ENCODE results near the gene CREB1.
"Not testable (repeated sequence)": the region's sequence is repeated elsewhere in the genome, so short reads cannot be mapped to it uniquely, and the experiment has no call there.

CREB1 gene

DNA sequence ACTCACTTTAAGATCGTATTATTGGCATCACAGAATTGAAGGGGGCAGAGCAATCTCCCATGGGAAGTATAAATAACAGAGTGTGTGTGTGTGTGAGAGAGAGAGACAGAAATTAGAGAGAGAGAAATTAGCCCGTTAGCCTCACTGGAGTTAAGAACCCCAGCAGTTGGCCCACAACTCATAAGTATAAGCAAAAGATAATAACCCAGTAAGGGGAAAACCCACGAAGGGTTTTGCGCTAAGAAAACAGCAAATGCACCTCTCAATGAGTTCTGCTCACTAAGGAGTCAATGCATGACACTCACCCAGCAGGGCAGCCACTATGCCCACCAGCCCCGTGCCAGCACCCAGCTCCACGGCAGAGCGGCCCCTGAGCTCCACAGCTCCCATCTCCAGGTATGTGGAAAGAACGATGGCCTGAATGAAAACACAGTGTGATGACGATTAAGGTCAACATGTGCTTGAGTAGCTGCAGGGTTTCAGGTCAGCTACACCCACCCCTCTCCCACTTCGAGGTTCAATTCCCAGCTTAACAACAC is 91.8 kb downstream of the CREB1 start:
- no peak for DNase-seq

DNA sequence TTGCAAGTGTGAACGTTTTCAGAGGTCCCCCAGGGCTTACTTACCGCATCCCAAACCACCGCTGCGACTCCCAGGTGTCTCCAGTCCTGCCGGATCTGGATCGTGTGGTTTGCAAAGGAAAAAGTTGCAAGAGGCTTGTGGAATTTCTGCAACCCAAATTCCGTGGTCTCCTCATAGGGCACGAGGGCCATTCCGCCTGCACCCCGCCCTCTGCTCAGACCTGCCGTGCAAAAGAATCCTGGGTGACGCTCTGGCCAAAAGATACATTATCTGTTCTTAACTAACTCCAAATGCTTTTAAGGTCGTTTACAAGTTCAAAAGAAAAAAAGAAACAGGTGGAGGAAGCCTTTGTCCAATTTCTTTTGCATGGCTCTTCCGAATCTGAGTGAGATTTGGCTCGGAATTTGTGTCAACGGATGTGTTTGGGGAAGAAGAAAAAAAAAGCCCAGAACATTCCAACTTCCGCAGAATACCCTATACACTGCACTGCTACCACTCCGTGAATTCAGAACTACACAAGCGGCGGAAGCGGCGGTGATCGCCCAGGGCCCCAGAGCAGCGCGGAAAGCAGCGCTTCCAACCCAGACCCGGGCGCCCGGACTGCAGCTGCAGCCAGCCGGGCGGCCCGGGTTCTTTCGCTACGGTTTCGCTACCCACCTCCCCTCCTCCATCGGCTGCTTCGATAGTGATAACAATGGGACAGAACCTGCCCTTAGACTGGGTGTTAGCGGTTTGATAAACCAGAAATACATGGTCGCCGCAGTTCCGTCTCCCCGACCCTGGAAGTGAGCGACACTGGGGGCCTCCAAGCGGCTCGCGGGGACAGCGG is 94.6 kb downstream of the CREB1 start:
- peak; percentile 48 for DNase-seq

DNA sequence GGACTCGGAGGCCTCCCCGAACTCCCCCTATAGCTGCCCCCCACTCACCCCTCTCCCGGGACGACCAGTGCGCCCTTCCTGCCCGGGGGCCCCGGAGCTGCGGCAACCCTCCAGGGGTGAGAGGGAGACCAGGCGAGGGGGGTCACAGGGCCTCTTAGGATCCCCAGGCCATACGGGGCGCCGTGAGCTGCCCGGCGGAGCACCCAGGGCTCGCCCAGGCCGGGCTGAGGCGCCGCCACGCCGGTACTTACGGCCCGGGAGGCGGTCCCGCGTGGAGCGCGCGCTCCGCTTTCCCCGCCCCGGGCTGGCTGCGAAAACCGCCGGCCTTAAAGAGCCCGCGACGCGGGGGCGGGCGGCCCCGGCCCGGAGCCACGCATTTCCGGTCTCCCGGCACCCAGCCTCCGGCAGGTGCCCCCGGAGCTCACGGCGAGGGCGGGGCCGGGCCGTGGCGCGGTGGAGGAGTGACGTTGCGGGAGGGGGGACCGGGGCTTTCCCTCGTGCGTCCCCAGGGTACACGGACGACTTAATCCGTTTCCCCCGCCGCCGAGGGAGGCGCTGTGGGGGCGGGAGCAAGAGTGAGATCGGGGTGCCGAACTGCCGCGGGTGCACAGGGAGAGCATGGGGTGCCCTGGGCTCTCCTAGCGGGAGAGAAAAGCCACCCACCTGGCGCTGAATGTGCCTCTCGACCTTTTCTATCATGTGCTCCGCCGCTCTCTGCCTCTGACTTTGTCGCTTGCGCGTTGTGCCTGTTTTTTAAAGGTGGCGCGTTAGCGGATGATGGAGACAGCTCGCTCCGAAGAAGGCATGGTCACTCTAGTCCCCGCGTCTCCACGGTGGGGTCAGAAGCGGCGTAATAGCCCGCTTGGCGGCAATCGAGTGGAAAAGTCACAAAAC is 95.5 kb downstream of the CREB1 start, which contains the start of gene METTL21A:
Gene METTL21A, minus strand, starts transcription at position 381 of the 894 bp plus-strand sequence. CDS start 1,019 bp downstream, outside the sequence.
- peak; percentile 95 for DNase-seq

DNA sequence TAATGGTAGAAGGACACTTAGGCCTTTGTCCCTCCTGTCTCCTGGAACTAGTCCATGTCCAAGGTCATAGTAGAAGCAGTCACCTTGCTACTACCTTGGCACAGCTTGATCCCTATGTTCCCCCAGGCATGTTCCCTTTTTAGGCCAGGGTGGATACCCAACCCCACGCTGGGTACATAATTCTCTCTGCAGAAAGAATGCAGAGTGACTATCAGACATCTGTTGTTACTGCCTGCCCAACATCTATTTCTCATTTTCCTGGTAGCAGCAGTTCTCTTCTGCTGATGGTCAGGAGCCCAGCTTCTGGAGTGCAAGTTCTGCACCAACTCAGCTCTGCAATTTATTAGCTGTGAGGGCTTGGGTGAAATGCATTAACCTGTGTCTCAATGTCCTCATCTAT is 99.8 kb downstream of the CREB1 start:
- no peak for DNase-seq

DNA sequence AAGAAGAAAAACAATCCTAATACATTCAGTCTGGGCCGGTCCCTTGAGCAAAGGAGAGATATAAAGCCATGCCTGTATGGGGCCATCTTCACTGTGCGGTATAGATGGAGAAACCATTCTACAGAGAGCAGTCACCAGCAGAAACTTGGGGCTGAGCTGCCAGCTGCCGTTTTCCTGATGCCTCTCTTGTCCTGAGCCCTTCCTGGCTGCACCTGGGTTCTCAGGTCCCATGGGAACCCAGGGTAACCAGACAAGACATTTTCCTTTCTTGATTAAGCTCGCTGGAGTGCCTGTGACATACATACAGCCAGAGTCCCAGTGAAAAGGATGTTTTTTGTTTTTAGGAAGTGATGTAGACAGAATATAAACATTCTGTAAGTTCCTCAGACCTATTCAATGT is 100.7 kb downstream of the CREB1 start:
- no peak for DNase-seq

DNA sequence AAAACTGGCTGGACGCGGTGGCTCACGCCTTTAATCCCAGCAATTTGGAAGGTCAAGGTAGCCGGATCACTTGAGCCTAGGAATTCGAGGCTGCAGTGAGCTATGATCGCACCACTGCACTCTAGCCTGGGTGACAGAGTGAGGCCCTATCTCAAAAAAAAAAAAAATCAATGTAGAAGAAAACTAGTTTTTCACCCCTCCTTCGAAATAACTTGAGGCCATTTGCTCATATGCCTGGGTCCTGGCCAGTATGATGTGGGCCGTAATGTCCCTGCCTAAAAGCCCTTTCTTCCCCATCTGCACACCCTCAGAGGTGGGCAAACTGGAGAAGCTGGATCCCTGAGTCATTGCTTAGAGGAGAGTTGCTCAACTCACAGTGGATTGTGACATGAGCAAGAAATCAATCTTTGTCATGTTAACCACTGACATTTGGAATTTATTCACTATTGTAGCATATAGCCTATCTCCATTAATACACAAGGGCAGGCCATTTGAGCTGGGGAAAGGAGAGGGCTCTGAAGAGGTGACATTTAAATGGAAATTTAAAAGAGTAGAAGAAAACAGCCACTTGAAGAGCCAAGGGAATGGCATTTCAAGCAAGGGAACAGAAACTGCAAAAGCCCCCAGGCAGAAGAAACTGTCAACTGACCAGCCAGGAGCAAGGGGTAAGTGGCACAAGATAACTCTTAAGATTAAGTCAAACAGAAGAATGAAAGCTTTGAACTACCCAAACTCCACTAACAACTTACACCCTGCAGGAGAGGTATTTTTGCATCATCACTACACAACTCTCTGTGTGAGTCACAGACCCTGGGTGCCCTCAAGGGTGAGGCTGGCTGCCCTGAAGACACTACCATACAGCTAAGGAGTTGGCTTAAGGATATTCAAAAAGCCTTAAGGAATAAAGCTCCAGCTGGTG is 103.1 kb downstream of the CREB1 start:
- DNase-seq, result no peak

DNA sequence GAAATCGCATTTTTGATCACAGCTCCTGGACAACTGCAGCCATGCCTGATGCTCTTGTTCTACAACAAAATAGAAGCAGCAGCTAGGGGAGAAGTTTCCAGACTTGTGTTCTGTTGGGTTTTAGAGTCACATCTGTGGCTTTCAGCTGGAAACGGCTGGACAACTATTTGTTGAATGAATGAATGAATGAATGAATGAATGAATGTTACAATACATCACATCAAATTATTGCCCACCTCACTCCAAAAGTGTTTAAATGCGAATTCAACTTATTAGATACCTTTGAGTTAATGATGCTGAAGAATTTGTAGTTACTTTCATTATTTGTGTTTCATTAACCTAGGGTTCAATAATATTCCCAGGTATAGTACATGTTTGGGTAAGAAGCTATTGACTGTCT is 103.9 kb downstream of the CREB1 start:
- DNase-seq, result no peak

DNA sequence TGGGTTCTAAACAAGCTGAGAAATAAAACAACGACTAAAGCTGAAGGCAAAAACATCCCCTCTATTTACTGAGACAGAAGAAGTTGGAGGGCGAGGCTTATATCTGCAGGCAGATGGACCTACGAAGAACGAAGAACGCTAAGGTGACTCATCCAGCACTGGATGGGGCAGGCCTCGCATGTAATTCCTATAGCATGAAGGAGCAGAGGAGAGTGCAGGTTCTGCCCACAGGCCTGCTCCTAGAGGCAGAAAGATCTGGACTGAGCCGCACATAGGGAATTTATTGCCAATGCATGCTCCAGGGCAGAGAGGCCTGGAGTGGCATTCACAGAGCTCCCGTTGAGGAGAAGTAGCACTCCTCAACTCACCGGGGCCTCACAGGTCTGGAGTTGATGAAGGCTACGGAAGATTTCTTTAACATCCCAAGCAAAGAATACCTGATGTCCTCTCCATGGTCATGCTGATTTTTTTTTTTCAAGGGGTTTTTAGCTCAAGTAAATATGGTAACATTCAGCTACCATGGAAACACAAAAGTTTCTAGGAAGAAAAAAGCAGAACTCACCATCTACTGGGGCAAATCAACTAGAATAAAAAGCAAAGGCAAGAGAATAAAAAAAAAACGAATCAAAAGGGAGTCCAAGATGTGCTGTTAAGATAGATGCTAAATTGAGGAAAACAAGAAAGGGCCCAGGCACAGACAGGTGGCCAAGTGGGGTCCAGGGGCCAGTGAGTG is 105.9 kb downstream of the CREB1 start:
- no peak for DNase-seq

DNA sequence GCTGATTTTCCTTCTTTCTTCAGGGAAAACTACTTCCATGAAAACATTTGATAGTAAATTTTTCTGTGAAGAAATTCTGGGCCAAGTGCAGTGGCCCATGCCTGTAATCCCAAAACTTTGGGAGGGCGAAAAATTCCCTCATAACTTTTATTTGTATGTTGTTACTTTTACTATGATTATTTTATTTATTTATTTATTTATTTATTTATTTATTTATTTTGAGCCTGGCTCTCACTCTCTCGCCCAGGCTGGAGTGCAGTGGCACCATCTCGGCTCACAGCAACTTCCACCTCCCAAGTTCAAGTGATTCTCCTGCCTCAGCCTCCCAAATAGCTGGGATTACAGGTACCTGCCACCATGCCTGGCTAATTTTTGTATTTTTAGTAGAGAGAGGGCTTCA is 109.5 kb downstream of the CREB1 start:
- DNase-seq, result not testable (repeated sequence)

DNA sequence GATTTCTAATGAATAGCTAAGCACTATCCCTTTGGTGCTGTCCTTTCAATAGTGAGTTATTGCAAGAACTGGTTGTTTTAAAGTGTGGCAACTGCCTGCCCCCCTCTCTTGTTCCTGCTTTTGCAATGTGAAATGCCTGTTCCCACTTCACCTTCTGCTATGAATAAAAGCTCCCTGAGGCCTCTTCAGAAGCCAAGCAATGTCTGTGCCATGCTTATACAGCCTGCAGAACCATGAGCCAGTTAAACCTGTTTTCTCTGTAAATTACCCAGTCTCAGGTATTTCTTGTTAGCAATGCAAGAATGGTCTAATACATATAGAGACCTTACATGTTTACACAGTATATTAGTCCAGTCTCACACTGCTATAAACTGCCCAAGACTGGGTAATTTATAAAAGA is 110.4 kb downstream of the CREB1 start:
- DNase-seq, result no peak

DNA sequence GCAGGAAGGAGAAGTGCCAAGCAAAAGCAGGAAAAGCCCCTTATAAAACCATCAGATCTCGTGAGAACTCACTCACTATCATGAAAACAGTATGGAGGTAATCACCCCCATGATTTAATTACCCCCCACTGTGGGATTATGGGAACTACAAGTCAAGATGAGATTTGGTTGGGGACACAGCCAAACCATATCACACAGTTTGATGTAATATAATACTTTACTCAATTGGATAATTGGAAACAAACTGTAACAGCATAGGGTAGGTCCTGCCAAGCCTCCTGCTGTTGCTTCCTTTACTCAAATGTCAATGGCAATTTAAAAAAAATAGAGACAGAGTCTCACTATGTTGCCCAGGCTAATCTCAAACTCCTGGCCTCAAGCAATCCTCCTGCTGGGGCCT is 110.9 kb downstream of the CREB1 start:
- DNase-seq, result no peak

DNA sequence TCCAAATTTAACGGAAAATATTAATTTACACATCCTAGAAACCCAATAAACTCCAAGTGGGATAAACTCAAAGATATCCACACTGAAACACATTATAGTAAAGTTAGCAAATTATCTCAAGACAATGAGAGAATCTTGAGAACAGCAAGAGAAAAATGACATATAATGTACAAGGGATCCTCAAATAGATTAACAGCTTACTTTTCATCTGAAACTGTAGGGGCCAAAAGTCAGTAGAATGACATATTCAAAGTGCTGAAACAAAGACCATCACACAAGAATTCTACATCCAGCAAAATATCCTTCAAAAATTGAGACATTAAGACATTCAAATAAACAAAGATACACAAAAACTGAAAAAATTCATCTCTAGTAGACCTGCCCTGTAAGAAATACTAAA is 114.1 kb downstream of the CREB1 start:
- no peak for DNase-seq

DNA sequence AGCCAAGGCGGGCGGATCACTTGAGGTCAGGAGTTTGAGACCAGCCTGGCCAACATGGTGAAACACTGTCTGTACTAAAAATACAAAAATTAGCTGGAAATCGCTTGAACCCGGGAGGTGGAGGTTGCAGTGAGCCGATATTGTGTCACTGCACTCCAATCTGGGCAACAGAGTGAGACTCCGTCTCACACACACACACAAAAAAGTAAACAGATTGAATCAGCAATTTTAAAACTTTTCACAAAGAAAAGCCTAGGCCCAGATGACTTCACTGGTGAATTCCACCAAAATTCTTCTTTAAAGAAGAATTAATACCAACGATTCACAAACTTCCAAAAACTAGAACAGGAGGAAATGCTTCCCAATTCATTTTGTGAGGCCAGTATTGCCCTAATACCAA is 116.8 kb downstream of the CREB1 start:
- DNase-seq, result not testable (repeated sequence)
